ENCODE data around the gene VIL1. TPM values are rescaled to one million over a fixed set of nuclear protein-coding genes. Genes with fewer than 3 reads are reported as not detected.

Gene VIL1
- total and polyA plus RNA-seq, 2 donors from 2014 or later = 9.0 to 10.5 TPM

DNA sequence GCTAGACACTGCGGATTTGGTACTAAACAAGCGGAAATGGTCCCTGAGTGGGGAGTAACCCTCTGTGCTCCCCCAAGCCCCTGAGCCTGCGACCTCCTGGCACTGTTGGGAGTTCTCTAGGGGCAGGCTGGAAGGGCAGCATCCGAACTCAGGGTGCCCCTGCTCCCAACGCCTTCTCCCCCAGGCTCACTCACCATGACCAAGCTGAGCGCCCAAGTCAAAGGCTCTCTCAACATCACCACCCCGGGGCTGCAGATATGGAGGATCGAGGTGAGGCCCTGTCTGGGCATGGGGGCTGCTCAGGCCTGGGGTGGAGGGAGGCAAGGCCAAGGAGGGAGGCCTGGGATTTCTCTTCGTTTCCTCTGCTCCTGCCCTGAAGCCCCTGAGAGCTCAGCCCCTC is 4.7 kb downstream of the VIL1 start:
- DNase-seq = no peak
- no peak overlapping the region for H3K9ac ChIP-seq (ENCODE audit: low read length in 3 of 3)
- no peak for FAIRE-seq
- H3K4me1 ChIP-seq (ENCODE audit: control insufficient read depth in 2 of 3, insufficient read depth in 2 of 3, low read depth in 1 of 3, low read length in 3 of 3) = no peaks in the 10 kb centered on the region
- no peak overlapping the region for H3K27ac ChIP-seq (ENCODE audit: low read depth in 2 of 2, low read length in 2 of 2)
- intact Hi-C loops (cut with DNase I) = no loop called here
- TF ChIP-seq, protein P1, sequence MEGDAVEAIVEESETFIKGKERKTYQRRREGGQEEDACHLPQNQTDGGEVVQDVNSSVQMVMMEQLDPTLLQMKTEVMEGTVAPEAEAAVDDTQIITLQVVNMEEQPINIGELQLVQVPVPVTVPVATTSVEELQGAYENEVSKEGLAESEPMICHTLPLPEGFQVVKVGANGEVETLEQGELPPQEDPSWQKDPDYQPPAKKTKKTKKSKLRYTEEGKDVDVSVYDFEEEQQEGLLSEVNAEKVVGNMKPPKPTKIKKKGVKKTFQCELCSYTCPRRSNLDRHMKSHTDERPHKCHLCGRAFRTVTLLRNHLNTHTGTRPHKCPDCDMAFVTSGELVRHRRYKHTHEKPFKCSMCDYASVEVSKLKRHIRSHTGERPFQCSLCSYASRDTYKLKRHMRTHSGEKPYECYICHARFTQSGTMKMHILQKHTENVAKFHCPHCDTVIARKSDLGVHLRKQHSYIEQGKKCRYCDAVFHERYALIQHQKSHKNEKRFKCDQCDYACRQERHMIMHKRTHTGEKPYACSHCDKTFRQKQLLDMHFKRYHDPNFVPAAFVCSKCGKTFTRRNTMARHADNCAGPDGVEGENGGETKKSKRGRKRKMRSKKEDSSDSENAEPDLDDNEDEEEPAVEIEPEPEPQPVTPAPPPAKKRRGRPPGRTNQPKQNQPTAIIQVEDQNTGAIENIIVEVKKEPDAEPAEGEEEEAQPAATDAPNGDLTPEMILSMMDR (IDR thresholded peaks at IDR 0.05; ENCODE audit: borderline replicate concordance, extremely low read depth, insufficient read depth) = no peak
- no peak overlapping the region for H3K4me3 ChIP-seq (ENCODE audit: low read length in 3 of 3)
- H3K36me3 ChIP-seq (ENCODE audit: control insufficient read depth in 2 of 3, insufficient read depth in 3 of 3, low read length in 3 of 3) = peaks cover 0 to 3% (median 0%) of the 10 kb centered on the region in 3 donors
- H3K9me3 ChIP-seq (ENCODE audit: control insufficient read depth in 2 of 3, insufficient read depth in 1 of 3, low read length in 3 of 3) = no peaks in the 10 kb centered on the region
- H3K27me3 ChIP-seq (ENCODE audit: control insufficient read depth, insufficient read depth, low read length) = no peaks in the 10 kb centered on the region

DNA sequence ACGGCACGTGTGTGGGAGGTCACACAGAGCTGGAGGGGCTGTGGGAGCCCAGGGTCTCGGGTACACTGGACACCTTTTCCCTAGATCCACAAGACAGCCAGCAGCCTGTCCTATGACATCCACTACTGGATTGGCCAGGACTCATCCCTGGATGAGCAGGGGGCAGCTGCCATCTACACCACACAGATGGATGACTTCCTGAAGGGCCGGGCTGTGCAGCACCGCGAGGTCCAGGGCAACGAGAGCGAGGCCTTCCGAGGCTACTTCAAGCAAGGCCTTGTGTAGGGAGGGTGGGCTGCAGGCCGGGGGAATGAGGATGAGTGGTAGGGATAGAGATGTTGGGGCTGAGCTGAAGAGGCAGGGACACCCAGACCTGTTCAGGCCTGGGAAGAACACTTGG is 6.6 kb downstream of the VIL1 start:
- intact Hi-C loops (cut with DNase I) = no loop called here
- peaks cover 0 to 3% (median 0%) of the 10 kb centered on the region in 3 donors for H3K36me3 ChIP-seq (ENCODE audit: control insufficient read depth in 2 of 3, insufficient read depth in 3 of 3, low read length in 3 of 3)
- no peak for DNase-seq
- no peaks in the 10 kb centered on the region for H3K27me3 ChIP-seq (ENCODE audit: control insufficient read depth, insufficient read depth, low read length)
- no peaks in the 10 kb centered on the region for H3K9me3 ChIP-seq (ENCODE audit: control insufficient read depth in 2 of 3, insufficient read depth in 1 of 3, low read length in 3 of 3)
- H3K9ac ChIP-seq (ENCODE audit: low read length in 3 of 3) = no peak overlapping the region
- H3K27ac ChIP-seq (ENCODE audit: low read depth in 2 of 2, low read length in 2 of 2) = no peak overlapping the region
- no peak overlapping the region for H3K4me3 ChIP-seq (ENCODE audit: low read length in 3 of 3)
- no peak for FAIRE-seq
- TF ChIP-seq, protein P1 (IDR thresholded peaks at IDR 0.05; ENCODE audit: borderline replicate concordance, extremely low read depth, insufficient read depth) = no peak
- H3K4me1 ChIP-seq (ENCODE audit: control insufficient read depth in 2 of 3, insufficient read depth in 2 of 3, low read depth in 1 of 3, low read length in 3 of 3) = no peaks in the 10 kb centered on the region

DNA sequence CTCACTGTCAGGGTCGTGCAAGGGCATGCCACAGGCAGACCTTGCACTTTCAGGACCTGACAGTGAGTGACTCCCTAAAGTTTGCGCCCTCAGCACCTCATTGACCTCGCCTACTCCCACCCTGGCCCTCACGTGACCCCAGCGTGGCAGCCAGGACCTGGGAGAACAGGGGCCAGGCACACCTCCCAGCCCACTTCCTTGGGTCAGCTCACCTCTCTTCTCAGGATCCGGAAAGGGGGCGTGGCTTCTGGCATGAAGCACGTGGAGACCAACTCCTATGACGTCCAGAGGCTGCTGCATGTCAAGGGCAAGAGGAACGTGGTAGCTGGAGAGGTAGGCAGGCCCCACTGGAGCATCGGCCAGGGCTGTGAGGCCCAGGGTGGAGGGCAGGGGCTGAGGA is 8.8 kb downstream of the VIL1 start:
- Histone ChIP-seq H3K27ac (ENCODE audit: low read depth in 2 of 2, low read length in 2 of 2) (no peak overlapping the region), H3K9ac (ENCODE audit: low read length in 3 of 3) (no peak overlapping the region), H3K36me3 (ENCODE audit: control insufficient read depth in 2 of 3, insufficient read depth in 3 of 3, low read length in 3 of 3) (peaks cover 0 to 3% (median 0%) of the 10 kb centered on the region in 3 donors), H3K9me3 (ENCODE audit: control insufficient read depth in 2 of 3, insufficient read depth in 1 of 3, low read length in 3 of 3) (no peaks in the 10 kb centered on the region), H3K4me3 (ENCODE audit: low read length in 3 of 3) (no peak overlapping the region), H3K27me3 (ENCODE audit: control insufficient read depth, insufficient read depth, low read length) (no peaks in the 10 kb centered on the region), H3K4me1 (ENCODE audit: control insufficient read depth in 2 of 3, insufficient read depth in 2 of 3, low read depth in 1 of 3, low read length in 3 of 3) (no peaks in the 10 kb centered on the region)
- TF ChIP-seq, protein P1 (IDR thresholded peaks at IDR 0.05; ENCODE audit: borderline replicate concordance, extremely low read depth, insufficient read depth) = no peak
- no peak for FAIRE-seq
- intact Hi-C loops (cut with DNase I) = no loop called here
- peak in 2 of 5 donors; percentile 35 to 73 for DNase-seq

All from kidney (tissue), 14 donors.